K562 (cell line): ENCODE results near the gene STK33. TPM values are rescaled to one million over a fixed set of nuclear protein-coding genes. Genes with fewer than 3 reads are reported as not detected.

Experiments
- ATAC-seq: fragments of 200-7000 bp; cut with Tn5 transposase; 3 replicates; pipeline ENCODE4 v1.9.1; 2020; ENCODE audit warnings: moderate library complexity
- BruUV-seq: library from RNA; stranded (reverse); fragments of 400-500 nt; replicated peaks from 2 replicates; lab custom pipeline; 2021; lab: Mats Ljungman, UMichigan
- CTCF ChIA-PET: fragments of 300-600 bp; formaldehyde crosslinking; extraction: SDS; loops from one replicate; lab custom pipeline; 2021; ENCODE audit warnings: low intra/inter-chr PET ratio; lab: Yijun Ruan, JAX
- POLR2A ChIA-PET: fragments of 300-600, 350-650 bp; sonication (Branson Sonifier 250); formaldehyde crosslinking; extraction: SDS; loops from one replicate; lab custom pipeline; 2021; ENCODE audit warnings: antibody characterized with exemption, inconsistent platforms; lab: Yijun Ruan, JAX
- DNase-seq, 4 experiments: peaks; one replicate each; pipeline versions ENCODE4 v3.0.0 to v3.0.0-alpha.2; 2011 to 2018; ENCODE audit warnings: low spot score in 3 of 4, mixed read lengths in 3 of 4; ENCODE audit errors: extremely low read depth in 1 of 4
- FAIRE-seq: peaks from 2 replicates; lab custom pipeline; 2011; peaks lifted over from hg19 to GRCh38; lab: Jason Lieb, UNC
- H2AFZ ChIP-seq: 2 replicates; pipeline ENCODE4 v1.6.0; 2011; ENCODE audit warnings: low read depth, low read length, control low read depth, inconsistent platforms
- H3K27ac ChIP-seq: fragments of 200-600 bp; 3 replicates; pipeline ENCODE4 v1.8.0; 2011; ENCODE audit warnings: low read depth, mild to moderate bottlenecking, control low read depth, inconsistent platforms, low read length, moderate library complexity, mixed read lengths; ENCODE audit errors: extremely low read depth
- H3K27me3 ChIP-seq, 2 experiments: fragments of 300-600 bp in 1 of 2; 2 replicates in 1 of 2; 3 replicates in 1 of 2; pipeline versions ENCODE4 v1.6.0 to v1.8.0; 2011; ENCODE audit warnings: inconsistent platforms in 2 of 2, low read length in 2 of 2, mild to moderate bottlenecking in 1 of 2, mixed read lengths in 1 of 2, moderate library complexity in 1 of 2; ENCODE audit not compliant: control insufficient read depth in 2 of 2, insufficient read depth in 2 of 2
- H3K36me3 ChIP-seq: fragments of 300-600 bp; 3 replicates; pipeline ENCODE4 v1.8.0; 2011; ENCODE audit warnings: mild to moderate bottlenecking, low read length, inconsistent platforms; ENCODE audit not compliant: control insufficient read depth, insufficient read depth
- H3K4me1 ChIP-seq, 2 experiments: fragments of 200-600 bp in 1 of 2; replicated peaks in 1 of 2; 2 replicates in 1 of 2; 3 replicates in 1 of 2; pipeline versions ENCODE4 v1.5.1 to v1.8.0; 2011; ENCODE audit warnings: inconsistent platforms in 2 of 2, low read length in 2 of 2, mild to moderate bottlenecking in 1 of 2, mixed read lengths in 1 of 2, moderate library complexity in 1 of 2; ENCODE audit not compliant: control insufficient read depth in 2 of 2, insufficient read depth in 2 of 2
- H3K4me2 ChIP-seq: 2 replicates; pipeline ENCODE4 v1.6.1; 2011; ENCODE audit warnings: low read length, control low read depth, inconsistent platforms, mixed read lengths; ENCODE audit not compliant: insufficient read depth
- H3K4me3 ChIP-seq: fragments of 200-600 bp; sonication (generic), shearing (Covaris generic); 2 replicates; pipeline ENCODE4 v1.5.1; 2016; ENCODE audit warnings: control low read depth, inconsistent platforms
- H3K79me2 ChIP-seq: fragments of 200-600 bp; 3 replicates; pipeline ENCODE4 v1.8.0; 2011; ENCODE audit warnings: low read length, inconsistent platforms; ENCODE audit not compliant: control insufficient read depth, insufficient read depth
- H3K9ac ChIP-seq, 2 experiments: 2 replicates each; pipeline versions ENCODE4 v1.6.0 to v1.6.1; 2011; ENCODE audit warnings: low read depth in 2 of 2, low read length in 2 of 2, control low read depth in 1 of 2, inconsistent platforms in 1 of 2, mild to moderate bottlenecking in 1 of 2, mixed read lengths in 1 of 2; ENCODE audit not compliant: insufficient read depth in 1 of 2
- H3K9me1 ChIP-seq: one replicate; pipeline ENCODE4 v1.6.0; 2011; ENCODE audit warnings: inconsistent platforms, mild to moderate bottlenecking, low read length, moderate library complexity; ENCODE audit not compliant: control insufficient read depth, insufficient read depth
- H3K9me3 ChIP-seq: replicated peaks from 2 replicates; pipeline ENCODE4 v1.5.1; 2011; ENCODE audit warnings: low read depth, low read length, inconsistent platforms; ENCODE audit not compliant: control insufficient read depth, insufficient read depth
- H4K20me1 ChIP-seq: replicated peaks from 2 replicates; pipeline ENCODE4 v1.6.1; 2011; ENCODE audit warnings: low read length, inconsistent platforms, mixed read lengths; ENCODE audit not compliant: control insufficient read depth, insufficient read depth
- CEBPG ChIP-seq, 3 experiments: fragments of 200-800 bp in 1 of 3; sonication (Bioruptor generic) in 1 of 3; sonication (generic) in 1 of 3; formaldehyde crosslinking in 1 of 3; IDR thresholded peaks in 2 of 3; conservative IDR thresholded peaks in 1 of 3; 2 replicates each; pipeline versions ENCODE4 v1.6.1 to v1.8.0; 2016 to 2022; ENCODE audit warnings: missing compliant biosample characterization in 2 of 3, missing genetic modification characterization in 2 of 3, mild to moderate bottlenecking in 1 of 3, missing genetic modification reagents in 1 of 3
- GATAD2B ChIP-seq: fragments of 450-650 bp; IDR thresholded peaks from 2 replicates; pipeline ENCODE4 v1.6.1; 2017; ENCODE audit warnings: mild to moderate bottlenecking, borderline replicate concordance
- MYBL2 ChIP-seq, 2 experiments: fragments of 450-650 bp in 1 of 2; sonication (generic) in 1 of 2; formaldehyde crosslinking in 1 of 2; IDR thresholded peaks; 2 replicates each; pipeline versions ENCODE4 v1.6.1 to v1.8.1; 2017 to 2022; ENCODE audit warnings: borderline replicate concordance in 1 of 2, inconsistent platforms in 1 of 2, low read depth in 1 of 2, mild to moderate bottlenecking in 1 of 2, missing genetic modification reagents in 1 of 2, moderate library complexity in 1 of 2
- NCOA4 ChIP-seq: fragments of 450-650 bp; IDR thresholded peaks from 2 replicates; pipeline ENCODE4 v1.6.1; 2018; ENCODE audit warnings: mild to moderate bottlenecking; ENCODE audit not compliant: partially characterized antibody
- PURB ChIP-seq: sonication (generic); formaldehyde crosslinking; IDR thresholded peaks from 2 replicates; pipeline ENCODE4 v1.9.0; 2021; ENCODE audit warnings: low read depth, mild to moderate bottlenecking, missing genetic modification reagents
- STAG1 ChIP-seq: sonication (generic); formaldehyde crosslinking; IDR thresholded peaks from 2 replicates; pipeline ENCODE4 v1.5.0; 2020; ENCODE audit warnings: missing genetic modification reagents, borderline replicate concordance
- TCFL5 ChIP-seq: fragments of 250-450 bp; sonication (Bioruptor Pico); conservative IDR thresholded peaks from 2 replicates; pipeline ENCODE4 v1.6.1; 2021; ENCODE audit warnings: mild to moderate bottlenecking, moderate library complexity, matching md5 sums
- ZNF696 ChIP-seq: fragments of 250-450 bp; sonication (Bioruptor Pico); conservative IDR thresholded peaks from 2 replicates; pipeline ENCODE4 v1.4.0; 2020; ENCODE audit warnings: mild to moderate bottlenecking, moderate library complexity
- WGBS: fragments of 100-300 bp; shearing (Covaris generic); methylation state at CpG from one replicate; pipeline ENCODE4 v1.1.6; 2016; ENCODE audit warnings: low coverage, mixed read lengths; ENCODE audit not compliant: insufficient coverage; ENCODE audit errors: missing lambda C conversion rate; 5-methylcytosine and 5-hydroxymethylcytosine counted together
- in situ Hi-C: fragments of 300-500 bp; cut with MboI; formaldehyde crosslinking; loops from 4 replicates; pipeline ENCODE4 v1.15.0; 2018; ENCODE audit warnings: inconsistent platforms, mixed read lengths
- intact Hi-C: fragments of 100-400 bp; cut with micrococcal nuclease; formaldehyde crosslinking; loops from 2 replicates; pipeline ENCODE4 v1.14.2; 2022
- polyA plus RNA-seq, 8 experiments: library from polyadenylated mRNA; depleted of rRNA in 4 of 8; stranded (reverse) in 5 of 8; unstranded in 3 of 8; fragments of >200 nt; fragmentation: Nextera tagmentation in 2 of 8; fragmentation: Illumina TruSeq in 1 of 8; extraction: Ambion mirVana in 2 of 8; extraction: Trizol in 1 of 8; gene quantifications; 2 replicates each; pipeline versions ENCODE4 v1.2.1 to v1.2.3, GENCODE V29; 2011 to 2014; ENCODE audit warnings: inconsistent platforms in 1 of 8, missing spikeins in 1 of 8
- total RNA-seq, 7 experiments: library from RNA; depleted of rRNA in 6 of 7; stranded (reverse); fragments of >200 nt in 6 of 7; fragmentation: Illumina TruSeq in 2 of 7; extraction: Trizol in 2 of 7; gene quantifications; 2 replicates each; pipeline versions ENCODE4 v1.2.1 to v1.2.3, GENCODE V29; 2011 to 2021; ENCODE audit warnings: low replicate concordance in 1 of 7
- TF ChIP-seq, protein P1 (sequence below): fragments of 250-450 bp; sonication (Bioruptor Pico); IDR thresholded peaks from 2 replicates; pipeline ENCODE4 v1.4.0; 2020
- TF ChIP-seq, protein P2 (sequence below): sonication (generic); formaldehyde crosslinking; IDR thresholded peaks from 2 replicates; pipeline ENCODE4 v1.8.1; 2023; ENCODE audit warnings: mild to moderate bottlenecking, missing genetic modification reagents
- TF ChIP-seq, protein P3 (sequence below): fragments of 450-650 bp; IDR thresholded peaks from 2 replicates; pipeline ENCODE4 v1.6.1; 2017; ENCODE audit warnings: antibody characterized with exemption
- TF ChIP-seq, protein P4 (sequence below): fragments of 250-450 bp; sonication (Bioruptor Pico); IDR thresholded peaks from 2 replicates; pipeline ENCODE4 v1.5.0; 2020; ENCODE audit warnings: mild to moderate bottlenecking, borderline replicate concordance

STK33 gene
- total and polyA plus RNA-seq, 9 of the 15 experiments (the other 6 are each of a cell fraction or from before 2014, with no cell fraction given): not detected

DNA sequence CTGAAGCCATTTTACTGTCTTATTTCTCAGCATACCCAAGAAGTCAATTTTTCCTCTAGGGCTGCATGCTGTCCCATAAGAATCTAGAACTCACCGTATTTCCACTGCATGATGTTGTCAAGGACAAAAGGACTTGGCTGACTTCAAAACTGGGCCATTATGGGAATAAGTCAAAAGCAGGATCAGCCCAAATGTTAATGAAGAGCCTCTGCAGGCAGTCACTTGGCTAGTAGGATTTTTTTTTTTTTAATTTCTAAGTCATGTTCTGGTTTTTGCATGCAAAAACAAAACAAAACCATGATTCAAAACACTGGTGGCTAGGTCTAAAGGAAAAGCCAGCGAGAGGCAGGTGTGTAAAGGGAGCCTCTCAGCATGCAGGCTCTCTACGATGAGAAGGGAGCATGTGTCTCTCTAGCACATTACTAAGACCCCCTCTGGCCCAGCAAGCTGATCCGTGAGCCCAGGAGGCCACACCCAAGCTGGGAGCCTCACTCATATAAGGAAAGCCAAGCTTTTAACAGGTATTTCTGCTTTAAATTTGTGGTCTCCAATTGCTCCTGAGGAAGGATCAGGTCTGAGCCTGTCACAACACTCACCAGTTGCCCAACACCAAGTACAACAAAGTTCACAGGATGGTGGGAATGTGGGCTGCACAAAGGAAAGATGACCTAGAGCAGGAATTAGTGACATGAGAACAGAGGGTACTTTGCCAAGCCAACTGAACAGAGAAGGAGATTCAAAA lies 21.4 kb upstream of the STK33 start:
- no peaks in the 10 kb centered on the region for H3K9me1 ChIP-seq
- POLR2A ChIA-PET: no interaction called here
- H3K27ac ChIP-seq: no peak overlapping the region
- intact Hi-C loops (no loop called here), in situ Hi-C loops (no loop called here)
- CTCF ChIA-PET: no interaction called here
- DNase-seq (no peak), FAIRE-seq (no peak), ATAC-seq (no peak)
- no peak overlapping the region for H2AFZ ChIP-seq
- H4K20me1 ChIP-seq: peaks cover 1% of the 10 kb centered on the region; the same call in 1 of the 2 replicates
- H3K9ac ChIP-seq: no peak overlapping the region
- no peaks in the 10 kb centered on the region for H3K27me3 ChIP-seq
- no TSS peak for BruUV-seq
- H3K9me3 ChIP-seq: no peaks in the 10 kb centered on the region
- no peak overlapping the region for H3K4me2 ChIP-seq
- H3K36me3 ChIP-seq: peaks cover 5% of the 10 kb centered on the region; the same call in 2 of the 3 replicates
- no peak overlapping the region for H3K4me3 ChIP-seq
- no peaks in the 10 kb centered on the region for H3K4me1 ChIP-seq
- 42% methylated on average over 4 of the region's 4 CpGs for WGBS
- no peaks in the 10 kb centered on the region for H3K79me2 ChIP-seq
- TF ChIP-seq GATAD2B (no peak), MYBL2 (IDR thresholded peaks at IDR 0.05; ENCODE audit: low read depth) (no peak), MYBL2 (CRISPR knock-in tag; IDR thresholded peaks at IDR 0.05; ENCODE audit: borderline replicate concordance) (no peak), TCFL5 (CRISPR knock-in tag) (no peak), ZNF696 (no peak), CEBPG (CRISPR knock-in tag; IDR thresholded peaks at IDR 0.05) (no peak), CEBPG (tag; conservative IDR thresholded peaks at IDR 0.05 in 1 of 2, IDR thresholded peaks at IDR 0.05 in 1 of 2) (no peak), NCOA4 (no peak), STAG1 (CRISPR knock-in tag) (no peak), PURB (CRISPR knock-in tag) (no peak)
- TF ChIP-seq, protein P1, sequence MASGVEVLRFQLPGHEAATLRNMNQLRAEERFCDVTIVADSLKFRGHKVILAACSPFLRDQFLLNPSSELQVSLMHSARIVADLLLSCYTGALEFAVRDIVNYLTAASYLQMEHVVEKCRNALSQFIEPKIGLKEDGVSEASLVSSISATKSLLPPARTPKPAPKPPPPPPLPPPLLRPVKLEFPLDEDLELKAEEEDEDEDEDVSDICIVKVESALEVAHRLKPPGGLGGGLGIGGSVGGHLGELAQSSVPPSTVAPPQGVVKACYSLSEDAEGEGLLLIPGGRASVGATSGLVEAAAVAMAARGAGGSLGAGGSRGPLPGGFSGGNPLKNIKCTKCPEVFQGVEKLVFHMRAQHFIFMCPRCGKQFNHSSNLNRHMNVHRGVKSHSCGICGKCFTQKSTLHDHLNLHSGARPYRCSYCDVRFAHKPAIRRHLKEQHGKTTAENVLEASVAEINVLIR: no peak
- TF ChIP-seq, protein P2, sequence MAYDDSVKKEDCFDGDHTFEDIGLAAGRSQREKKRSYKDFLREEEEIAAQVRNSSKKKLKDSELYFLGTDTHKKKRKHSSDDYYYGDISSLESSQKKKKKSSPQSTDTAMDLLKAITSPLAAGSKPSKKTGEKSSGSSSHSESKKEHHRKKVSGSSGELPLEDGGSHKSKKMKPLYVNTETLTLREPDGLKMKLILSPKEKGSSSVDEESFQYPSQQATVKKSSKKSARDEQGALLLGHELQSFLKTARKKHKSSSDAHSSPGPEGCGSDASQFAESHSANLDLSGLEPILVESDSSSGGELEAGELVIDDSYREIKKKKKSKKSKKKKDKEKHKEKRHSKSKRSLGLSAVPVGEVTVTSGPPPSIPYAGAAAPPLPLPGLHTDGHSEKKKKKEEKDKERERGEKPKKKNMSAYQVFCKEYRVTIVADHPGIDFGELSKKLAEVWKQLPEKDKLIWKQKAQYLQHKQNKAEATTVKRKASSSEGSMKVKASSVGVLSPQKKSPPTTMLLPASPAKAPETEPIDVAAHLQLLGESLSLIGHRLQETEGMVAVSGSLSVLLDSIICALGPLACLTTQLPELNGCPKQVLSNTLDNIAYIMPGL (CRISPR knock-in tag): no peak
- TF ChIP-seq, protein P3, sequence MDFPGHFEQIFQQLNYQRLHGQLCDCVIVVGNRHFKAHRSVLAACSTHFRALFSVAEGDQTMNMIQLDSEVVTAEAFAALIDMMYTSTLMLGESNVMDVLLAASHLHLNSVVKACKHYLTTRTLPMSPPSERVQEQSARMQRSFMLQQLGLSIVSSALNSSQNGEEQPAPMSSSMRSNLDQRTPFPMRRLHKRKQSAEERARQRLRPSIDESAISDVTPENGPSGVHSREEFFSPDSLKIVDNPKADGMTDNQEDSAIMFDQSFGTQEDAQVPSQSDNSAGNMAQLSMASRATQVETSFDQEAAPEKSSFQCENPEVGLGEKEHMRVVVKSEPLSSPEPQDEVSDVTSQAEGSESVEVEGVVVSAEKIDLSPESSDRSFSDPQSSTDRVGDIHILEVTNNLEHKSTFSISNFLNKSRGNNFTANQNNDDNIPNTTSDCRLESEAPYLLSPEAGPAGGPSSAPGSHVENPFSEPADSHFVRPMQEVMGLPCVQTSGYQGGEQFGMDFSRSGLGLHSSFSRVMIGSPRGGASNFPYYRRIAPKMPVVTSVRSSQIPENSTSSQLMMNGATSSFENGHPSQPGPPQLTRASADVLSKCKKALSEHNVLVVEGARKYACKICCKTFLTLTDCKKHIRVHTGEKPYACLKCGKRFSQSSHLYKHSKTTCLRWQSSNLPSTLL: no peak
- TF ChIP-seq, protein P4, sequence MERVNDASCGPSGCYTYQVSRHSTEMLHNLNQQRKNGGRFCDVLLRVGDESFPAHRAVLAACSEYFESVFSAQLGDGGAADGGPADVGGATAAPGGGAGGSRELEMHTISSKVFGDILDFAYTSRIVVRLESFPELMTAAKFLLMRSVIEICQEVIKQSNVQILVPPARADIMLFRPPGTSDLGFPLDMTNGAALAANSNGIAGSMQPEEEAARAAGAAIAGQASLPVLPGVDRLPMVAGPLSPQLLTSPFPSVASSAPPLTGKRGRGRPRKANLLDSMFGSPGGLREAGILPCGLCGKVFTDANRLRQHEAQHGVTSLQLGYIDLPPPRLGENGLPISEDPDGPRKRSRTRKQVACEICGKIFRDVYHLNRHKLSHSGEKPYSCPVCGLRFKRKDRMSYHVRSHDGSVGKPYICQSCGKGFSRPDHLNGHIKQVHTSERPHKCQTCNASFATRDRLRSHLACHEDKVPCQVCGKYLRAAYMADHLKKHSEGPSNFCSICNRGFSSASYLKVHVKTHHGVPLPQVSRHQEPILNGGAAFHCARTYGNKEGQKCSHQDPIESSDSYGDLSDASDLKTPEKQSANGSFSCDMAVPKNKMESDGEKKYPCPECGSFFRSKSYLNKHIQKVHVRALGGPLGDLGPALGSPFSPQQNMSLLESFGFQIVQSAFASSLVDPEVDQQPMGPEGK (CRISPR knock-in tag): no peak
